ENCODE measurements around the gene RFX1. TPM values are rescaled to one million over a fixed set of nuclear protein-coding genes. Genes with fewer than 3 reads are reported as not detected.

Gene RFX1
- total and polyA plus RNA-seq, 4 donors = 1.8 to 5.6 (median 3.5) TPM

GRCh38 chr19:13934785-13935109 lies 71.4 kb downstream of the RFX1 start:
- TF ChIP-seq ATF3 (IDR thresholded peaks at IDR 0.05) (no peak), GABPA (IDR thresholded peaks at IDR 0.05 in 1 of 2, conservative IDR thresholded peaks at IDR 0.05 in 1 of 2) (no peak), YY1 (IDR thresholded peaks at IDR 0.05) (no peak), HNF4G (IDR thresholded peaks at IDR 0.05) (no peak), CTCF (IDR thresholded peaks at IDR 0.05; ENCODE audit: low read depth, low read length, missing input control) (no peak), RAD21 (IDR thresholded peaks at IDR 0.05) (no peak), SP1 (IDR thresholded peaks at IDR 0.05) (no peak), EGR1 (IDR thresholded peaks at IDR 0.05; ENCODE audit: low read depth in 2 of 2) (no peak), NR2F2 (IDR thresholded peaks at IDR 0.05) (no peak), FOXA1 (IDR thresholded peaks at IDR 0.05) (no peak), RXRA (IDR thresholded peaks at IDR 0.05) (no peak), MAX (IDR thresholded peaks at IDR 0.05) (no peak), HNF4A (conservative IDR thresholded peaks at IDR 0.05) (no peak), REST (IDR thresholded peaks at IDR 0.05) (no peak)
- 91% methylated on average over 2 of the region's 2 CpGs for WGBS
- Histone ChIP-seq H3K27me3 (ENCODE audit: control insufficient read depth in 4 of 4, insufficient read depth in 4 of 4, low read length in 3 of 4) (peaks cover 0 to 5% (median 2%) of the 10 kb centered on the region in 4 donors), H3K27ac (ENCODE audit: low read depth in 1 of 2, low read length in 2 of 2) (no peak overlapping the region), H3K9me3 (ENCODE audit: control insufficient read depth in 4 of 4, low read length in 3 of 4) (no peaks in the 10 kb centered on the region), H3K4me1 (ENCODE audit: control insufficient read depth in 4 of 4, insufficient read depth in 4 of 4, low read length in 3 of 4) (no peaks in the 10 kb centered on the region), H3K9ac (ENCODE audit: low read depth in 1 of 2, low read length in 2 of 2) (no peak overlapping the region), H3K36me3 (ENCODE audit: control insufficient read depth in 4 of 4, insufficient read depth in 3 of 4, low read depth in 1 of 4, low read length in 3 of 4) (peaks cover 0 to 5% (median under 1%) of the 10 kb centered on the region in 4 donors), H3K4me3 (ENCODE audit: low read depth in 1 of 3, low read length in 3 of 3) (no peak overlapping the region)
- DNase-seq (ENCODE audit: low spot score) = no peak

- H3K36me3 ChIP-seq (ENCODE audit: control insufficient read depth in 4 of 4, insufficient read depth in 3 of 4, low read depth in 1 of 4, low read length in 3 of 4) = peaks cover 2 to 6% (median 6%) of the 10 kb centered on the region in 4 donors
- H3K27ac ChIP-seq (ENCODE audit: low read depth in 1 of 2, low read length in 2 of 2) = no peak overlapping the region
- H3K27me3 ChIP-seq (ENCODE audit: control insufficient read depth in 4 of 4, insufficient read depth in 4 of 4, low read length in 3 of 4) = peaks cover 0 to 5% (median 2%) of the 10 kb centered on the region in 4 donors
- H3K9ac ChIP-seq (ENCODE audit: low read depth in 1 of 2, low read length in 2 of 2) = no peak overlapping the region
- 85% methylated on average over 42 of the region's 42 CpGs for WGBS
- H3K4me3 ChIP-seq (ENCODE audit: low read depth in 1 of 3, low read length in 3 of 3) = no peak overlapping the region
- H3K9me3 ChIP-seq (ENCODE audit: control insufficient read depth in 4 of 4, low read length in 3 of 4) = no peaks in the 10 kb centered on the region
- H3K4me1 ChIP-seq (ENCODE audit: control insufficient read depth in 4 of 4, insufficient read depth in 4 of 4, low read length in 3 of 4) = no peaks in the 10 kb centered on the region
- DNase-seq (ENCODE audit: low spot score) = no peak
- TF ChIP-seq JUND (IDR thresholded peaks at IDR 0.05) = no peak
- no peak for TF ChIP-seq EGR1 (IDR thresholded peaks at IDR 0.05; ENCODE audit: low read depth in 2 of 2)
- no peak for TF ChIP-seq HNF4G (IDR thresholded peaks at IDR 0.05)
- TF ChIP-seq ZBTB33 (IDR thresholded peaks at IDR 0.05) = no peak
- no peak for TF ChIP-seq HNF4A (conservative IDR thresholded peaks at IDR 0.05)
- no peak for TF ChIP-seq RAD21 (IDR thresholded peaks at IDR 0.05)
- no peak for TF ChIP-seq GABPA (IDR thresholded peaks at IDR 0.05 in 1 of 2, conservative IDR thresholded peaks at IDR 0.05 in 1 of 2)
- TF ChIP-seq FOXA1 (IDR thresholded peaks at IDR 0.05) = no peak
- no peak for TF ChIP-seq REST (IDR thresholded peaks at IDR 0.05)
- no peak for TF ChIP-seq MAX (IDR thresholded peaks at IDR 0.05)
- no peak for TF ChIP-seq CTCF (IDR thresholded peaks at IDR 0.05; ENCODE audit: low read depth, low read length, missing input control)
- TF ChIP-seq TAF1 (conservative IDR thresholded peaks at IDR 0.05) = no peak
- no peak for TF ChIP-seq NR2F2 (IDR thresholded peaks at IDR 0.05)
- no peak for TF ChIP-seq RXRA (IDR thresholded peaks at IDR 0.05)
Observed at GRCh38 chr19:13932911-13933393, 73.2 kb downstream of the RFX1 start.

Measured in liver (tissue), 9 donors.